ENCODE measurements around the gene LRBA.

LRBA gene

DNA sequence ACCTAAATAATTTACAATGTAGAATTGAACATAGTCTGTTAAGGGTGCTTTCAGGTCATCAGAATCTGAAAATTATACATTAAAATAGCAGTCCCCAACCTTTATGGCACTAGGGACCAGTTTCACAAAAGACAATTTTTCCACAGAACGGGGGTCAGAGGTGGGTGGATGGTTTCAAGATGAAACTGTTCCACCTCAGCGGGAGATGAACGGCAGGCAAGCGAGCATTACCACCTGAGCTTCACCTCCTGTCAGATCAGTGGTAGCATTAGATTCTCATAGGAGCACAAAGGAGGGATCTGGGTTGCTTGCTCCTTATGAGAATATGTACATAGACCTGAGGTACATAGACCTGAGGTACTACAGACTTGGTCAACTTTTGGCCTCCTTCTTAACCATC, 29.0 kb downstream of the LRBA start:
- Histone ChIP-seq H3K27ac (ENCODE audit: low read depth, low read length, poor library complexity, severe bottlenecking) (no peak overlapping the region), H3K36me3 (ENCODE audit: insufficient read depth, low read length) (peaks cover 7% of the 10 kb centered on the region), H3K4me2 (ENCODE audit: low read length) (no peak overlapping the region), H3K9ac (ENCODE audit: low read length) (no peak overlapping the region), H2AFZ (ENCODE audit: low read length) (no peak overlapping the region), H3K4me3 (ENCODE audit: low read depth, low read length, poor library complexity, severe bottlenecking) (no peak overlapping the region), H3K9me3 (ENCODE audit: low read length) (no peaks in the 10 kb centered on the region), H4K20me1 (ENCODE audit: insufficient read depth, low read length) (no peaks in the 10 kb centered on the region), H3K27me3 (ENCODE audit: insufficient read depth, low read length) (no peaks in the 10 kb centered on the region), H3F3A (ENCODE audit: insufficient read depth, low read length) (no peaks in the 10 kb centered on the region), H3K4me1 (ENCODE audit: insufficient read depth, low read length, severe bottlenecking) (no peaks in the 10 kb centered on the region), H3K79me2 (ENCODE audit: insufficient read depth, low read length) (peaks cover 29% of the 10 kb centered on the region), H3K9me2 (ENCODE audit: low read depth, low read length) (no peaks in the 10 kb centered on the region)
- TF ChIP-seq EZH2 (IDR thresholded peaks at IDR 0.05; ENCODE audit: borderline replicate concordance, low read length), result no peak
- TF ChIP-seq, protein P1, sequence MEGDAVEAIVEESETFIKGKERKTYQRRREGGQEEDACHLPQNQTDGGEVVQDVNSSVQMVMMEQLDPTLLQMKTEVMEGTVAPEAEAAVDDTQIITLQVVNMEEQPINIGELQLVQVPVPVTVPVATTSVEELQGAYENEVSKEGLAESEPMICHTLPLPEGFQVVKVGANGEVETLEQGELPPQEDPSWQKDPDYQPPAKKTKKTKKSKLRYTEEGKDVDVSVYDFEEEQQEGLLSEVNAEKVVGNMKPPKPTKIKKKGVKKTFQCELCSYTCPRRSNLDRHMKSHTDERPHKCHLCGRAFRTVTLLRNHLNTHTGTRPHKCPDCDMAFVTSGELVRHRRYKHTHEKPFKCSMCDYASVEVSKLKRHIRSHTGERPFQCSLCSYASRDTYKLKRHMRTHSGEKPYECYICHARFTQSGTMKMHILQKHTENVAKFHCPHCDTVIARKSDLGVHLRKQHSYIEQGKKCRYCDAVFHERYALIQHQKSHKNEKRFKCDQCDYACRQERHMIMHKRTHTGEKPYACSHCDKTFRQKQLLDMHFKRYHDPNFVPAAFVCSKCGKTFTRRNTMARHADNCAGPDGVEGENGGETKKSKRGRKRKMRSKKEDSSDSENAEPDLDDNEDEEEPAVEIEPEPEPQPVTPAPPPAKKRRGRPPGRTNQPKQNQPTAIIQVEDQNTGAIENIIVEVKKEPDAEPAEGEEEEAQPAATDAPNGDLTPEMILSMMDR (IDR thresholded peaks at IDR 0.05; ENCODE audit: low read length), result no peak

DNA sequence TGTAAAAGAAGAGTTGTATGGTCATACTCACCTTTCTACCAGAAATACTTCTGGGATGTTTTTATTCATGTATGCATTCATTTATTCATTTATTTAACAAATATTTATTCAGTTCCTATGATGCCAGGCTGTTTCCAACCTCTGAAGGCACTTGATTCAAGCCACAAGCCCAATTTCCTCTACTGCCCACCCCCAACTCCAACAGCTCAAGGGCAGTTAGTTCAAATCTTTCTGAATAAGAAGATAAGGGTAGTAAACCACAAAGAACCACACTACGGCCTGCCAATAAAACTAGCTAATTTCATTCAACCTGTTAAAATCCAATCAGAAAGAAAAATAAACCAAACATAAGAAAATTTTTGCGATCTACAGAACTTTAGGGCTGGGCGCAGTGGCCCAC, 31.2 kb downstream of the LRBA start:
- H3F3A ChIP-seq (ENCODE audit: insufficient read depth, low read length), result no peaks in the 10 kb centered on the region
- no peaks in the 10 kb centered on the region for H4K20me1 ChIP-seq (ENCODE audit: insufficient read depth, low read length)
- no peak overlapping the region for H3K27ac ChIP-seq (ENCODE audit: low read depth, low read length, poor library complexity, severe bottlenecking)
- no peak overlapping the region for H3K4me2 ChIP-seq (ENCODE audit: low read length)
- H3K4me1 ChIP-seq (ENCODE audit: insufficient read depth, low read length, severe bottlenecking), result no peaks in the 10 kb centered on the region
- no peaks in the 10 kb centered on the region; the same call in 1 of the 2 replicates for H3K36me3 ChIP-seq (ENCODE audit: insufficient read depth, low read length)
- H3K9me3 ChIP-seq (ENCODE audit: low read length), result no peaks in the 10 kb centered on the region
- no peak overlapping the region for H3K4me3 ChIP-seq (ENCODE audit: low read depth, low read length, poor library complexity, severe bottlenecking)
- H3K79me2 ChIP-seq (ENCODE audit: insufficient read depth, low read length), result peaks cover 25% of the 10 kb centered on the region
- TF ChIP-seq, protein P1 (IDR thresholded peaks at IDR 0.05; ENCODE audit: low read length), result no peak
- no peak for TF ChIP-seq EZH2 (IDR thresholded peaks at IDR 0.05; ENCODE audit: borderline replicate concordance, low read length)
- H3K27me3 ChIP-seq (ENCODE audit: insufficient read depth, low read length), result no peaks in the 10 kb centered on the region
- no peaks in the 10 kb centered on the region for H3K9me2 ChIP-seq (ENCODE audit: low read depth, low read length)
- no peak overlapping the region for H2AFZ ChIP-seq (ENCODE audit: low read length)
- no peak overlapping the region for H3K9ac ChIP-seq (ENCODE audit: low read length)

DNA sequence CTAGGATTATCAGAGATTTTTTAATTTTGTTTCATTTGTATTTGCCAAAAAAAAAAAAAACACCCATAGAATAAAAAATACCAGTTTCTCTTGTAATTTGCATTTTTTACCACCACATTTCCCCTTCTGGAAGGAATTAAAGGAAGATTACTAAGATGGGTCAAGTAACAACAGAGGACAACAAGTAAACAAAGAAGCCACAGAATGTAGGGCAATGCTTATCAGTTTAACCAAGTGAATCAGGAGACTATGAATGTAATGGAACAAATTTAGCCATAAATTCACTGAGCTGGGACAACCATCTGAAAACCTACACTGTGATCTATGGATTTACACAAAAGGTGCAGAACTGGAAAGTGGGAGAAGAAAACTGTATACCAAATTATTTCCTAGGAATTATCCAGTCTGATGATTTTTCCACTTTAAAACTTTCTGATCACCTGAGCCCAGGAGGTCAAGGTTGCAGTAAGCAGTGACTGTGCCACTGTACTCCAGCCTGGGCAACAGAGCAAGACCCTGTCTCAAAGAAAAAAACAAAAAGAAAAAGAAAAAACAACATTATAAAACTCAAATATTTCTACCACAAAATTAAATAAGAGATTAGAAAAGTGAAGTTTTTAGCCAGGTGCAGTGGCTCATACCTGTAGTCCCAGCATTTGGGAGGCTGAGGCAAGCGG, 32.4 kb downstream of the LRBA start:
- H3K9ac ChIP-seq (ENCODE audit: low read length), result no peak overlapping the region
- H3K36me3 ChIP-seq (ENCODE audit: insufficient read depth, low read length), result no peaks in the 10 kb centered on the region; the same call in 1 of the 2 replicates
- H3K4me3 ChIP-seq (ENCODE audit: low read depth, low read length, poor library complexity, severe bottlenecking), result no peak overlapping the region
- H4K20me1 ChIP-seq (ENCODE audit: insufficient read depth, low read length), result no peaks in the 10 kb centered on the region
- no peaks in the 10 kb centered on the region for H3K27me3 ChIP-seq (ENCODE audit: insufficient read depth, low read length)
- no peak overlapping the region for H3K27ac ChIP-seq (ENCODE audit: low read depth, low read length, poor library complexity, severe bottlenecking)
- H3K4me1 ChIP-seq (ENCODE audit: insufficient read depth, low read length, severe bottlenecking), result no peaks in the 10 kb centered on the region
- peaks cover 35% of the 10 kb centered on the region for H3K79me2 ChIP-seq (ENCODE audit: insufficient read depth, low read length)
- no peak for TF ChIP-seq EZH2 (IDR thresholded peaks at IDR 0.05; ENCODE audit: borderline replicate concordance, low read length)
- TF ChIP-seq, protein P1 (IDR thresholded peaks at IDR 0.05; ENCODE audit: low read length), result no peak
- no peaks in the 10 kb centered on the region for H3K9me3 ChIP-seq (ENCODE audit: low read length)
- H3K9me2 ChIP-seq (ENCODE audit: low read depth, low read length), result no peaks in the 10 kb centered on the region
- H3F3A ChIP-seq (ENCODE audit: insufficient read depth, low read length), result no peaks in the 10 kb centered on the region
- no peak overlapping the region for H2AFZ ChIP-seq (ENCODE audit: low read length)
- H3K4me2 ChIP-seq (ENCODE audit: low read length), result no peak overlapping the region

Data from OCI-LY1 (cell line).